Mesodermal cell (in vitro differentiated cells): ENCODE data around the gene ANKRD30B.
"Not testable (repeated sequence)": the region's sequence is repeated elsewhere in the genome, so short reads cannot be mapped to it uniquely, and the experiment has no call there.

Source experiments
- H3K27ac ChIP-seq: 2 replicates; pipeline ENCODE4 v1.7.0; 2013; ENCODE audit warnings: mild to moderate bottlenecking, low read depth, low read length, moderate library complexity; ENCODE audit not compliant: severe bottlenecking
- H3K36me3 ChIP-seq: 2 replicates; pipeline ENCODE4 v1.7.1; 2013; ENCODE audit warnings: mild to moderate bottlenecking, low read length, moderate library complexity; ENCODE audit not compliant: control insufficient read depth, insufficient read depth
- H3K4me1 ChIP-seq: one replicate; pipeline ENCODE4 v1.7.1; 2013; ENCODE audit warnings: mild to moderate bottlenecking, low read length; ENCODE audit not compliant: insufficient read depth, control insufficient read depth, poor library complexity, severe bottlenecking
- H3K4me3 ChIP-seq: 2 replicates; pipeline ENCODE4 v1.7.0; 2013; ENCODE audit warnings: low read length, control low read depth, mild to moderate bottlenecking; ENCODE audit not compliant: insufficient read depth, poor library complexity, severe bottlenecking; ENCODE audit errors: extremely low read depth
- H3K9me3 ChIP-seq: 2 replicates; pipeline ENCODE4 v1.7.1; 2013; ENCODE audit warnings: mild to moderate bottlenecking, low read length, moderate library complexity; ENCODE audit not compliant: control insufficient read depth
- WGBS, 2 experiments: methylation state at CpG; one replicate each; pipeline ENCODE4 v1.1.5; 2013; ENCODE audit warnings: missing lambda C conversion rate in 2 of 2; ENCODE audit not compliant: insufficient coverage in 2 of 2; 5-methylcytosine and 5-hydroxymethylcytosine counted together

ANKRD30B gene

GRCh38 chr18:14855634-14856033, 107.7 kb downstream of the ANKRD30B start:
- H3K4me3 ChIP-seq, H3K36me3 ChIP-seq, H3K4me1 ChIP-seq, H3K9me3 ChIP-seq, H3K27ac ChIP-seq: not testable (repeated sequence)
- 60% methylated on average over 3 of the region's 17 CpGs; no CpG with 5 or more reads in 1 of the 2 experiments for WGBS, 2 experiments

- not testable (repeated sequence) for H3K4me1 ChIP-seq, H3K4me3 ChIP-seq, H3K9me3 ChIP-seq, H3K27ac ChIP-seq, H3K36me3 ChIP-seq
- WGBS, 2 experiments = no CpG with 5 or more reads among the region's 20 CpGs
Observed at GRCh38 chr18:14856256-14856655, 108.3 kb downstream of the ANKRD30B start.

- not testable (repeated sequence) for H3K4me3 ChIP-seq, H3K4me1 ChIP-seq, H3K36me3 ChIP-seq, H3K9me3 ChIP-seq, H3K27ac ChIP-seq
- no CpG with 5 or more reads among the region's 10 CpGs for WGBS, 2 experiments
Observed at GRCh38 chr18:14858514-14858913, 110.5 kb downstream of the ANKRD30B start.

- not testable (repeated sequence) for H3K4me1 ChIP-seq
Observed at GRCh38 chr18:14859995-14860394, 112.0 kb downstream of the ANKRD30B start.

GRCh38 chr18:14866426-14866825, 118.5 kb downstream of the ANKRD30B start:
- 82 to 85% methylated on average over 5 to 10 of the region's 15 CpGs for WGBS, 2 experiments
- H3K36me3 ChIP-seq, H3K4me1 ChIP-seq, H3K9me3 ChIP-seq, H3K4me3 ChIP-seq, H3K27ac ChIP-seq: not testable (repeated sequence)

More at GRCh38 chr18:14859995-14860394, 112.0 kb downstream of the ANKRD30B start:
- H3K4me3 ChIP-seq, H3K9me3 ChIP-seq, H3K27ac ChIP-seq, H3K36me3 ChIP-seq: not testable (repeated sequence)
- WGBS, 2 experiments = 78 to 90% methylated on average over 5 to 6 of the region's 15 CpGs

GRCh38 chr18:14867988-14868387, 120.0 kb downstream of the ANKRD30B start:
- H3K27ac ChIP-seq, H3K36me3 ChIP-seq, H3K9me3 ChIP-seq, H3K4me1 ChIP-seq, H3K4me3 ChIP-seq: not testable (repeated sequence)
- WGBS, 2 experiments = 46 to 87% methylated on average over 2 to 3 of the region's 4 CpGs

- WGBS, 2 experiments = no CpG with 5 or more reads among the region's 4 CpGs
- H3K9me3 ChIP-seq, H3K4me1 ChIP-seq, H3K27ac ChIP-seq, H3K36me3 ChIP-seq, H3K4me3 ChIP-seq: not testable (repeated sequence)
Observed at GRCh38 chr18:14868825-14869224, 120.9 kb downstream of the ANKRD30B start.

- not testable (repeated sequence) for H3K36me3 ChIP-seq, H3K9me3 ChIP-seq, H3K27ac ChIP-seq, H3K4me1 ChIP-seq, H3K4me3 ChIP-seq
- WGBS, 2 experiments = 80% methylated on average over 1 of the region's 14 CpGs; no CpG with 5 or more reads in 1 of the 2 experiments
Observed at GRCh38 chr18:14878826-14879225, 130.9 kb downstream of the ANKRD30B start.

GRCh38 chr18:14900435-14900834, 152.5 kb downstream of the ANKRD30B start:
- 100% methylated on average over 1 of the region's 1 CpG; no CpG with 5 or more reads in 1 of the 2 experiments for WGBS, 2 experiments
- Histone ChIP-seq H3K4me1 (no peaks in the 10 kb centered on the region), H3K4me3 (no peak overlapping the region), H3K27ac (no peak overlapping the region), H3K9me3 (peaks cover 31% of the 10 kb centered on the region), H3K36me3 (no peaks in the 10 kb centered on the region)
